Measurements from ENCODE around the gene AADACL4.

AADACL4 gene

DNA sequence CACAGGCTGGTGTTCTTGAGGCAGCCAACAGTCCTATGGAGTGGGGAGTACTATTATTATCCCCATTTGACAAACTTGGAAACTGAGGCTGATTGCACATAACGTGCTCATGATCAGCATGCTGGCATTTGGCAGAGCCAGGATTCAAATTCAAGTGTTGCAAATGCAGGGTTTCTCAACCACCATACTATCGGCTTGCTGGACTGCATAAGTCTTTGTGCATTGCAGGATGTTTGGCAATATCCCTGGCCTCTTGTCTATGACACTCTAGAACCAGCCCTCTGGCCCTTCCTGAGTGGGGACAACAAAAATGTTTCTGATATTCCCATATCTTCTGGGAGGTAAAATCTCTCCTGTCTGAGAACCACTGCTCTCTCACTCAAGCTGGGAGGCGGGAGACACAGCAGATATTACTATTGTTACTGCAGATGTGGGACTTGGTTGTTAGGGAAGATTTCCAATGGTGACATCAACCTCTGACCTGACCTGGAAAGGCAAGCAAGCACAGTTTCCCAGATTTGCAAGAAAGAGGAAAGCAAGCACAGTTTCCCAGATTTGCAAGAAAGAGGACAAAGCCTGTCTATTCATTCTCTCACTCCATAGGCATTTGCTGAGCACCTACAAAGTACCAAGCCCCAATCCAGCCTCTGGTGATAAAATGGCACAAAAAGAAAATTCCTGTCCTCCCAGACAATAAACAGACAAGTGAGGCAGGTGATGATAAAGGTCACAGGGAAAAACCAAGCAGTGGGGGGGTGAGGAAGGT, 71.0 kb downstream of the AADACL4 start:
- no peak overlapping the region for H3K4me3 ChIP-seq (ENCODE audit: low read length)
- no peak overlapping the region for H3K4me2 ChIP-seq (ENCODE audit: low read length)
- no peaks in the 10 kb centered on the region for H3K9me2 ChIP-seq (replicated peaks; ENCODE audit: control insufficient read depth, low read length)
- TF ChIP-seq CTCF (IDR thresholded peaks at IDR 0.05; ENCODE audit: low read depth, low read length, poor library complexity, severe bottlenecking) (no peak), EZH2phosphoT487 (IDR thresholded peaks at IDR 0.05; ENCODE audit: borderline replicate concordance, low read length) (no peak)
- H3K4me1 ChIP-seq (ENCODE audit: control insufficient read depth, low read length), result no peaks in the 10 kb centered on the region
- no peak overlapping the region for H3K27ac ChIP-seq (ENCODE audit: low read depth, low read length)
- H3K9me3 ChIP-seq (ENCODE audit: control insufficient read depth, insufficient read depth, low read length), result no peaks in the 10 kb centered on the region
- no peaks in the 10 kb centered on the region for H4K20me1 ChIP-seq (ENCODE audit: control insufficient read depth, insufficient read depth, low read depth, low read length)
- H3K27me3 ChIP-seq (ENCODE audit: control insufficient read depth, low read length), result no peaks in the 10 kb centered on the region
- H3K36me3 ChIP-seq (ENCODE audit: control insufficient read depth, low read length), result no peaks in the 10 kb centered on the region
- H3K79me2 ChIP-seq (ENCODE audit: control insufficient read depth, low read length), result no peaks in the 10 kb centered on the region
- H3F3A ChIP-seq (ENCODE audit: control insufficient read depth, insufficient read depth), result no peaks in the 10 kb centered on the region

- no peaks in the 10 kb centered on the region for H4K20me1 ChIP-seq (ENCODE audit: control insufficient read depth, insufficient read depth, low read depth, low read length)
- no peaks in the 10 kb centered on the region for H3K4me1 ChIP-seq (ENCODE audit: control insufficient read depth, low read length)
- no peaks in the 10 kb centered on the region for H3K36me3 ChIP-seq (ENCODE audit: control insufficient read depth, low read length)
- no peak within 1 kb of the TSS for H3K4me3 ChIP-seq (ENCODE audit: low read length)
- no peaks in the 10 kb centered on the region for H3K9me2 ChIP-seq (replicated peaks; ENCODE audit: control insufficient read depth, low read length)
- H3F3A ChIP-seq (ENCODE audit: control insufficient read depth, insufficient read depth), result no peaks in the 10 kb centered on the region
- no peak within 1 kb of the TSS for H3K4me2 ChIP-seq (ENCODE audit: low read length)
- no peaks in the 10 kb centered on the region for H3K9me3 ChIP-seq (ENCODE audit: control insufficient read depth, insufficient read depth, low read length)
- H3K27me3 ChIP-seq (ENCODE audit: control insufficient read depth, low read length), result no peaks in the 10 kb centered on the region
- H3K79me2 ChIP-seq (ENCODE audit: control insufficient read depth, low read length), result no peaks in the 10 kb centered on the region
- no peak within 1 kb of the TSS for H3K27ac ChIP-seq (ENCODE audit: low read depth, low read length)
- TF ChIP-seq CTCF (IDR thresholded peaks at IDR 0.05; ENCODE audit: low read depth, low read length, poor library complexity, severe bottlenecking) (no peak), EZH2phosphoT487 (IDR thresholded peaks at IDR 0.05; ENCODE audit: borderline replicate concordance, low read length) (no peak)
These were observed 72.1 kb downstream of the AADACL4 start, which contains the start of gene AADACL3 for GRCh38 chr1:12715896-12716437. AADACL3 (plus strand) TSS chr1:12716110; CDS start chr1:12716177, 67 bp downstream.
